Measurements from ENCODE around the gene CHCHD3. TPM values are rescaled to one million over a fixed set of nuclear protein-coding genes. Genes with fewer than 3 reads are reported as not detected.
"Not testable (repeated sequence)": the region's sequence is repeated elsewhere in the genome, so short reads cannot be mapped to it uniquely, and the experiment has no call there.

Gene CHCHD3
- total RNA-seq, 4 donors from 2014 or later, result 66.0 to 79.1 (median 70.0) TPM

DNA sequence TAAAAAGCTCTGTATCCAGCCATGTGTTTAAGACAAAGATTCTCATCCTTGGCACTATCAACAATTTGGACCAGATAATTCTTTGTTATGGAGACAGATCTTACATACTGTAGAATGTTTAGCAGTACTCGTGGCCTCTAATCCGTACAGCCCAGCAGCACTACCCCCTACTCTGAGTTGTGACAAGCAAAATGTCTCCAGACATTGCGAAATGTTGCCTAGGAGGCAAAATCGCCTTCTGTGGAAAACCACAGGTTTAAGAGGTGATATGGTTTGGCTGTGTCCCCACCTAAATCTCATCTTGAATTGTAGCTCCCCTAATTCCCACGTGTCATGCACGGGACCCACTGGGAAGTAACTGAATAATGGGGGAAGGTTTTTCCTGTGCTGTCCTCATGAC, 186.7 kb downstream of the CHCHD3 start:
- H3K27me3 ChIP-seq, result no peaks in the 10 kb centered on the region
- intact Hi-C loops (cut with DNase I), result no loop called here
- no peaks in the 10 kb centered on the region for H3K9me3 ChIP-seq
- no peak overlapping the region for H3K27ac ChIP-seq
- no peaks in the 10 kb centered on the region for H3K4me1 ChIP-seq
- no peak overlapping the region for H3K4me3 ChIP-seq (replicated peaks in 1 of 3)
- DNase-seq, result no peak
- WGBS, 2 donors, result 94 to 96% methylated on average over 6 of the region's 6 CpGs
- TF ChIP-seq POLR2A (IDR thresholded peaks at IDR 0.05), result no peak
- TF ChIP-seq, protein P1, sequence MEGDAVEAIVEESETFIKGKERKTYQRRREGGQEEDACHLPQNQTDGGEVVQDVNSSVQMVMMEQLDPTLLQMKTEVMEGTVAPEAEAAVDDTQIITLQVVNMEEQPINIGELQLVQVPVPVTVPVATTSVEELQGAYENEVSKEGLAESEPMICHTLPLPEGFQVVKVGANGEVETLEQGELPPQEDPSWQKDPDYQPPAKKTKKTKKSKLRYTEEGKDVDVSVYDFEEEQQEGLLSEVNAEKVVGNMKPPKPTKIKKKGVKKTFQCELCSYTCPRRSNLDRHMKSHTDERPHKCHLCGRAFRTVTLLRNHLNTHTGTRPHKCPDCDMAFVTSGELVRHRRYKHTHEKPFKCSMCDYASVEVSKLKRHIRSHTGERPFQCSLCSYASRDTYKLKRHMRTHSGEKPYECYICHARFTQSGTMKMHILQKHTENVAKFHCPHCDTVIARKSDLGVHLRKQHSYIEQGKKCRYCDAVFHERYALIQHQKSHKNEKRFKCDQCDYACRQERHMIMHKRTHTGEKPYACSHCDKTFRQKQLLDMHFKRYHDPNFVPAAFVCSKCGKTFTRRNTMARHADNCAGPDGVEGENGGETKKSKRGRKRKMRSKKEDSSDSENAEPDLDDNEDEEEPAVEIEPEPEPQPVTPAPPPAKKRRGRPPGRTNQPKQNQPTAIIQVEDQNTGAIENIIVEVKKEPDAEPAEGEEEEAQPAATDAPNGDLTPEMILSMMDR (IDR thresholded peaks at IDR 0.05), result no peak
- no peaks in the 10 kb centered on the region for H3K36me3 ChIP-seq

DNA sequence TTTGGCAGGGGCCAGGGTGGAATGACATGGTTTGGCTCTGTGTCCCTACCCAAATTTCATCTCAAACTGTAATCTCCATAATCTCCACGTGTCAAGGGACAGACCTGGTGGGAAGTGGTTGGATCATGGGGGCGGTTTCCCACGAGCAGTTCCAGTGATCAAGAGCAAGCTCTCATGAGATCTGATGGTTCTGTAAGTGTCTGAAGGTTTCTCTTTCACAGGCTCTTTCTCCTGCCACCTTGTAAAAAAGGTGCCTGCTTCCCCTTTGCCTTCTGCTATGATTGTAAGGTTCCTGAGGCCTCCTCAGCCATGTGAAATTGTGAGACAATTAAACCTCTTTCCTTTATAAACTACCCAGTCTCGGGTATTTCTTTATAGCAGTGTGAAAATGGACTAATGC, 188.3 kb downstream of the CHCHD3 start:
- 89 to 93% methylated on average over 4 of the region's 4 CpGs for WGBS, 2 donors
- Histone ChIP-seq H3K27ac (no peak overlapping the region), H3K36me3 (no peaks in the 10 kb centered on the region), H3K27me3 (no peaks in the 10 kb centered on the region), H3K4me3 (replicated peaks in 1 of 3) (no peak overlapping the region), H3K9me3 (no peaks in the 10 kb centered on the region), H3K4me1 (no peaks in the 10 kb centered on the region)
- intact Hi-C loops (cut with DNase I), result no loop called here
- no peak for DNase-seq
- TF ChIP-seq POLR2A (IDR thresholded peaks at IDR 0.05), result no peak
- TF ChIP-seq, protein P1 (IDR thresholded peaks at IDR 0.05), result no peak

DNA sequence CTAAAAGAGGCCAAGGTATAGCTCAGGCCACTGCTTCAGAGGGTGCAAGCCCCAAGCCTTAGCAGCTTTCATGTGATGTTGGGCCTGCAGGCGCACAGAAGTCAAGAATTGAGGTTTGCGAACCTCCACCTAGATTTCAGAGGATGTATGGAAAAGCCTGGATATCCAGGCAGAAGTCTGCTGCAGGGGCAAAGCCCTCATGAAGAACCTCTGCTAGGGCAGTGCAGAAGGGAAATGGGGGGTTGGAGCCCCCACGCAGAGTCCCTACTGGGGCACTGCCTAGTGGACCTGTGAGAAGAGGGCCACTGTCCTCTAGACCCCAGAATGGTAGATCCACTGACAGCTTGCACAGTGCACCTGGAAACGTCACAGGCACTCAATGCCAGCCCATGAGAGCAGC, 189.1 kb downstream of the CHCHD3 start:
- 100% methylated on average over 2 to 4 of the region's 4 CpGs for WGBS, 2 donors
- intact Hi-C loops (cut with DNase I); H3K36me3 ChIP-seq; H3K9me3 ChIP-seq; H3K4me1 ChIP-seq; H3K27me3 ChIP-seq; DNase-seq; H3K4me3 ChIP-seq (replicated peaks in 1 of 3); H3K27ac ChIP-seq: not testable (repeated sequence)

DNA sequence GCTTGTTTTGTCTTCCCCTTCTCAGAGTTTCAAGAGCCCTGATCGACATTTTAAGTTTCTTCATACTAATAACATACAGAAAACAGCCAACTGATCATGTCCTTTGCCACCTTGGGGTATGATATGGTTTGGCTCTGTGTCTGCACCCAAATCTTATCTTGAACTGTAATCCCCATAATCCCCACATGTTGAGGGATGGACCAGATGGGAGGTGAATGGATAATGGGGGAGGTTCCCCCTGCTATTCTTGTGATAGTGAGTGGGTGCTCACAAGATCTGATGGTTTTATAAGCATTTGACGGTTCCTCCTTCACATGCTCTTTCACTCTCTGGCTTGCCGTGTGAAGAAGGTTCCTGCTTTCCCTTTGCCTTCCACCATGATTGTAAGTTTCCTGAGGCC, 190.3 kb downstream of the CHCHD3 start:
- no peak for DNase-seq
- Histone ChIP-seq H3K27ac (no peak overlapping the region), H3K4me1 (no peaks in the 10 kb centered on the region), H3K4me3 (replicated peaks in 1 of 3) (no peak overlapping the region), H3K9me3 (no peaks in the 10 kb centered on the region), H3K27me3 (no peaks in the 10 kb centered on the region), H3K36me3 (no peaks in the 10 kb centered on the region)
- no peak for TF ChIP-seq POLR2A (IDR thresholded peaks at IDR 0.05)
- TF ChIP-seq, protein P1 (IDR thresholded peaks at IDR 0.05), result no peak
- WGBS, 2 donors, result 94 to 96% methylated on average over 3 of the region's 3 CpGs
- intact Hi-C loops (cut with DNase I), result no loop called here

DNA sequence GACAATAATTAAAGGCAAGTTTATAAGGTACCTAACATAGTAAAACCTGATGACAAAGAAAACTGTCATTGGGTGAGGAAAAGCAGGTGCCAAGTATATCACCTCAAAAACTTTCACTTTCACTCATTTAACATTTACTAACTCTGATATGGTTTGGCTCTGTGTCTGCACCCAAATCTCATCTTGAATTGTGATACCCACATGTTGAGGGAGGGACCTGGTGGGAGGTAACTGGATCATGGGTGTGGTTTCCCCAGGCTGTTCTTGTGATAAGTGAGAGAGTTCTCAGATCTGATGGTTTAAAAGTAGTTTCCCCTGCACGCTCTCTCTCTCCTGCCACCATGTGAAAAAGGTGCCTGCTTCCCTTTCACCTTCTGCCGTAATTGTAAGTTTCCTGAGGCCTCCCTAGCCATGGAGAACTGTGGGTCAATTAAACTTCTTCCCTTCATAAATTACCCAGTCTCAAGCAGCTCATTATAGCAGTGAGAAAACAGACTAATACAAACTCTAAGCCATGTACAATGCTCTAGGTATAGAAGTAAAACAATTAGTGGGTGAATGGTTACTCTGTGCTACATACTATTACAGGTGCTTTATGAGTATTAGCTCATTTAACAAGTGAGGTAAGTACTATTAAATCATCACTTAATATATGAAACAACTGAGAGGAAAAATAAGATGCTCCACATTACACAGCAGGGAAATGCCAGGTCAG, 199.0 kb downstream of the CHCHD3 start:
- H3K9me3 ChIP-seq, result no peaks in the 10 kb centered on the region
- H3K36me3 ChIP-seq, result no peaks in the 10 kb centered on the region
- 90 to 93% methylated on average over 2 of the region's 2 CpGs for WGBS, 2 donors
- intact Hi-C loops (cut with DNase I), result no loop called here
- H3K4me1 ChIP-seq, result no peaks in the 10 kb centered on the region
- no peaks in the 10 kb centered on the region for H3K27me3 ChIP-seq
- DNase-seq, result no peak
- H3K27ac ChIP-seq, result no peak overlapping the region
- no peak overlapping the region for H3K4me3 ChIP-seq (replicated peaks in 1 of 3)
- no peak for TF ChIP-seq POLR2A (IDR thresholded peaks at IDR 0.05)
- TF ChIP-seq, protein P1 (IDR thresholded peaks at IDR 0.05), result no peak

All from thyroid gland (tissue), 4 donors.